HepG2 (cell line): ENCODE measurements around the gene KHK. TPM values are rescaled to one million over a fixed set of nuclear protein-coding genes. Genes with fewer than 3 reads are reported as not detected.

Source experiments
- ARNTL ChIP-seq: sonication (generic); formaldehyde crosslinking; IDR thresholded peaks from 2 replicates; pipeline ENCODE4 v1.4.0; 2020; ENCODE audit warnings: mild to moderate bottlenecking, missing genetic modification reagents
- PAXIP1 ChIP-seq: sonication (generic); formaldehyde crosslinking; conservative IDR thresholded peaks from 2 replicates; pipeline ENCODE4 v1.4.0; 2020; ENCODE audit warnings: mild to moderate bottlenecking, missing genetic modification reagents, moderate library complexity
- RELA ChIP-seq: sonication (generic); formaldehyde crosslinking; IDR thresholded peaks from 2 replicates; pipeline ENCODE4 v1.4.0; 2020; ENCODE audit warnings: missing genetic modification reagents
- SP1 ChIP-seq, 2 experiments: fragments of 450-650 bp in 1 of 2; sonication (generic) in 1 of 2; formaldehyde crosslinking in 1 of 2; IDR thresholded peaks; 2 replicates each; pipeline versions ENCODE4 v1.4.0 to v1.6.1; 2016 to 2020; ENCODE audit warnings: missing genetic modification reagents in 1 of 2
- ZBTB49 ChIP-seq: sonication (generic); formaldehyde crosslinking; IDR thresholded peaks from 2 replicates; pipeline ENCODE4 v1.4.0; 2020; ENCODE audit warnings: missing genetic modification reagents, borderline replicate concordance
- ZFP1 ChIP-seq: IDR thresholded peaks from 2 replicates; pipeline ENCODE4 v1.6.1; 2016
- ZNF557 ChIP-seq: sonication (generic); formaldehyde crosslinking; IDR thresholded peaks from 2 replicates; pipeline ENCODE4 v1.4.0; 2020; ENCODE audit warnings: missing genetic modification reagents
- ZNF572 ChIP-seq: sonication (generic); formaldehyde crosslinking; IDR thresholded peaks from 2 replicates; pipeline ENCODE4 v1.5.1; 2020; ENCODE audit warnings: mild to moderate bottlenecking, missing genetic modification reagents
- ZNF687 ChIP-seq: sonication (generic); formaldehyde crosslinking; IDR thresholded peaks from 2 replicates; pipeline ENCODE4 v1.5.1; 2020; ENCODE audit warnings: mild to moderate bottlenecking, missing genetic modification reagents, moderate library complexity
- ZNF709 ChIP-seq: sonication (generic); formaldehyde crosslinking; IDR thresholded peaks from 2 replicates; pipeline ENCODE4 v1.5.0; 2020; ENCODE audit warnings: mild to moderate bottlenecking, missing genetic modification reagents
- ZNF839 ChIP-seq: sonication (generic); formaldehyde crosslinking; IDR thresholded peaks from 2 replicates; pipeline ENCODE4 v1.4.0; 2020; ENCODE audit warnings: missing genetic modification reagents, mild to moderate bottlenecking, borderline replicate concordance
- ZSCAN29 ChIP-seq: sonication (generic); formaldehyde crosslinking; conservative IDR thresholded peaks from 2 replicates; pipeline ENCODE4 v1.4.0; 2020; ENCODE audit warnings: mild to moderate bottlenecking, missing genetic modification reagents
- polyA plus RNA-seq, 8 experiments: library from polyadenylated mRNA; depleted of rRNA in 3 of 8; stranded (reverse) in 7 of 8; unstranded in 1 of 8; fragments of >200 nt; fragmentation: Illumina TruSeq in 4 of 8; extraction: Trizol in 4 of 8; gene quantifications; 2 replicates each; pipeline versions ENCODE4 v1.2.1 to v1.2.3, GENCODE V29; 2011 to 2016; ENCODE audit warnings: low read depth in 4 of 8, missing spikeins in 1 of 8, mixed read lengths in 1 of 8; ENCODE audit not compliant: insufficient read depth in 1 of 8
- total RNA-seq, 5 experiments: library from RNA; depleted of rRNA; stranded (reverse); fragments of >200 nt; fragmentation: Illumina TruSeq; extraction: Trizol; gene quantifications; 2 replicates each; pipeline ENCODE4 v1.2.3, GENCODE V29; 2016; ENCODE audit warnings: low read depth in 1 of 5

The KHK gene
- total and polyA plus RNA-seq, 2 of the 13 experiments (the other 11 are each of a cell fraction or from before 2014, with no cell fraction given) = 40.9 to 99.2 TPM

GRCh38 chr2:27117995-27118524, 31.5 kb downstream of the KHK start (continued):
- TF ChIP-seq ZNF687 (no peak), ZNF572 (CRISPR knock-in tag) (no peak), ZFP1 (no peak), ZSCAN29 (no peak), SP1 (IDR thresholded peaks at IDR 0.05) (no peak), SP1 (CRISPR knock-in tag; IDR thresholded peaks at IDR 0.05) (no peak), PAXIP1 (CRISPR knock-in tag) (no peak), ZNF709 (CRISPR knock-in tag) (no peak), ZNF839 (CRISPR knock-in tag) (no peak), ZBTB49 (CRISPR knock-in tag) (no peak), ARNTL (CRISPR knock-in tag) (no peak), RELA (CRISPR knock-in tag) (no peak), ZNF557 (CRISPR knock-in tag) (no peak)
